Measurements from ENCODE around the gene SLC22A23.

The SLC22A23 gene

GRCh38 chr6:3405679-3406078 lies 51.2 kb downstream of the SLC22A23 start:
- DNase-seq (ENCODE audit: low read depth, low spot score), result no peak

- DNase-seq (ENCODE audit: low read depth, low spot score), result no peak
Observed at GRCh38 chr6:3405182-3405518, 51.7 kb downstream of the SLC22A23 start.

GRCh38 chr6:3403238-3404173 lies 53.3 kb downstream of the SLC22A23 start:
- DNase-seq (ENCODE audit: low read depth, low spot score), result no peak

- no peak for DNase-seq (ENCODE audit: low read depth, low spot score)
Observed at GRCh38 chr6:3402310-3403237, 54.3 kb downstream of the SLC22A23 start.

GRCh38 chr6:3400162-3400561 lies 56.7 kb downstream of the SLC22A23 start:
- no peak for DNase-seq (ENCODE audit: low read depth, low spot score)

- DNase-seq (ENCODE audit: low read depth, low spot score), result no peak
Observed at GRCh38 chr6:3398755-3399696, 57.8 kb downstream of the SLC22A23 start.

GRCh38 chr6:3398165-3398562 lies 58.7 kb downstream of the SLC22A23 start:
- no peak for DNase-seq (ENCODE audit: low read depth, low spot score)

GRCh38 chr6:3397229-3398164 lies 59.4 kb downstream of the SLC22A23 start:
- no peak for DNase-seq (ENCODE audit: low read depth, low spot score)

- DNase-seq (ENCODE audit: low read depth, low spot score), result no peak
Observed at GRCh38 chr6:3396503-3397180, 60.2 kb downstream of the SLC22A23 start.

- no peak for DNase-seq (ENCODE audit: low read depth, low spot score)
Observed at GRCh38 chr6:3394671-3395070, 62.2 kb downstream of the SLC22A23 start.

GRCh38 chr6:3393836-3394202 lies 63.0 kb downstream of the SLC22A23 start:
- peak; percentile 89 for DNase-seq (ENCODE audit: low read depth, low spot score)

- DNase-seq (ENCODE audit: low read depth, low spot score), result no peak
Observed at GRCh38 chr6:3392930-3393835, 63.7 kb downstream of the SLC22A23 start.

GRCh38 chr6:3391902-3392458 lies 64.9 kb downstream of the SLC22A23 start:
- DNase-seq (ENCODE audit: low read depth, low spot score), result no peak

- DNase-seq (ENCODE audit: low read depth, low spot score), result no peak
Observed at GRCh38 chr6:3390698-3391097, 66.2 kb downstream of the SLC22A23 start.

GRCh38 chr6:3389390-3390167 lies 67.3 kb downstream of the SLC22A23 start:
- DNase-seq (ENCODE audit: low read depth, low spot score), result no peak

GRCh38 chr6:3388786-3389185 lies 68.1 kb downstream of the SLC22A23 start:
- DNase-seq (ENCODE audit: low read depth, low spot score), result no peak

- no peak for DNase-seq (ENCODE audit: low read depth, low spot score)
Observed at GRCh38 chr6:3386374-3386857, 70.4 kb downstream of the SLC22A23 start.

Measured in brain pericyte (primary cell).